Left lung (tissue), 10 donors: ENCODE data around the gene KIRREL3. TPM values are rescaled to one million over a fixed set of nuclear protein-coding genes. Genes with fewer than 3 reads are reported as not detected.

ENCODE experiments used
- ATAC-seq: fragments of 200-7000 bp; cut with Tn5 transposase; one replicate; pipeline ENCODE4 v1.9.1; 2020; ENCODE audit warnings: moderate library complexity
- DNase-seq, 4 donors: peaks; one replicate each; pipeline ENCODE4 v3.0.0-alpha.2; 2013 to 2020
- H3K27ac ChIP-seq, 2 donors: fragments of 200-600 bp; sonication (generic) in 1 of 2; one replicate each; pipeline versions ENCODE4 v1.5.0 to v1.8.0; 2020 to 2021
- H3K27me3 ChIP-seq, 2 donors: fragments of 200-600 bp; sonication (generic) in 1 of 2; one replicate each; pipeline versions ENCODE4 v1.5.0 to v1.8.0; 2020 to 2021
- H3K36me3 ChIP-seq, 2 donors: fragments of 200-600 bp; sonication (generic) in 1 of 2; one replicate each; pipeline versions ENCODE4 v1.5.0 to v1.8.0; 2020 to 2021
- H3K4me1 ChIP-seq, 2 donors: fragments of 200-600 bp; one replicate each; pipeline ENCODE4 v1.8.0; 2021
- H3K4me3 ChIP-seq, 2 donors: fragments of 200-600 bp; sonication (generic) in 1 of 2; one replicate each; pipeline versions ENCODE4 v1.5.0 to v1.8.0; 2020 to 2021; ENCODE audit warnings: mild to moderate bottlenecking in 1 of 2
- H3K9me3 ChIP-seq, 2 donors: fragments of 200-600 bp; sonication (generic) in 1 of 2; one replicate each; pipeline versions ENCODE4 v1.5.0 to v1.8.0; 2020 to 2021
- CTCF ChIP-seq, 2 donors: fragments of 200-600 bp; sonication (generic) in 1 of 2; IDR thresholded peaks; one replicate each; pipeline versions ENCODE4 v1.5.0 to v1.8.0; 2021; ENCODE audit warnings: antibody characterized with exemption in 2 of 2
- intact Hi-C, 2 donors: fragments of 100-400 bp; cut with DNase I; formaldehyde crosslinking; loops; one replicate each; pipeline versions ENCODE4 v1.11.2 to v1.14.2; 2022
- polyA plus RNA-seq, 6 donors: library from polyadenylated mRNA; unstranded; fragments of 120-200 nt; gene quantifications; one replicate each; pipeline ENCODE4 v1.2.1, GENCODE V29; 2013; ENCODE audit not compliant: insufficient read length in 6 of 6
- total RNA-seq, 2 donors: library from RNA; stranded (reverse); fragmentation: NEBNext Ultra II Directional; extraction: Animal tissue kit (Norgen Biotek cat#: 25700); gene quantifications; one replicate each; pipeline ENCODE4 v1.2.1, GENCODE V29; 2021
- donor health status: DM: no; HTN: yes; CAD: no.
- donor health status: DM: no; HTN: no; CAD: no.

Gene KIRREL3
- total and polyA plus RNA-seq, 8 donors, result 1.6 to 2.5 (median 2.0) TPM; not detected in 2

- Histone ChIP-seq H3K9me3 (no peaks in the 10 kb centered on the region), H3K27ac (no peak overlapping the region), H3K36me3 (peaks cover 0 to 30% of the 10 kb centered on the region in 2 donors), H3K4me1 (peaks cover 0 to 10% of the 10 kb centered on the region in 2 donors), H3K4me3 (no peak overlapping the region), H3K27me3 (no peaks in the 10 kb centered on the region)
- TF ChIP-seq CTCF (IDR thresholded peaks at IDR 0.05), result no peak
- intact Hi-C loops, result no loop called here
- DNase-seq, result no peak
- ATAC-seq, result no peak
Observed at GRCh38 chr11:126407682-126408288, 592.8 kb downstream of the KIRREL3 start.

- H3K4me1 ChIP-seq, result peaks cover 0 to 10% of the 10 kb centered on the region in 2 donors
- intact Hi-C loops, result no loop called here
- ATAC-seq (no peak), DNase-seq (no peak)
- no peak overlapping the region for H3K27ac ChIP-seq
- H3K36me3 ChIP-seq, result peaks cover 0 to 30% of the 10 kb centered on the region in 2 donors
- H3K9me3 ChIP-seq, result no peaks in the 10 kb centered on the region
- TF ChIP-seq CTCF (IDR thresholded peaks at IDR 0.05), result no peak
- no peak overlapping the region for H3K4me3 ChIP-seq
- H3K27me3 ChIP-seq, result no peaks in the 10 kb centered on the region
Observed at GRCh38 chr11:126407101-126407521, 593.5 kb downstream of the KIRREL3 start.

- H3K4me1 ChIP-seq, result peaks cover 0 to 6% of the 10 kb centered on the region in 2 donors
- H3K36me3 ChIP-seq, result peaks cover 0 to 30% of the 10 kb centered on the region in 2 donors
- H3K9me3 ChIP-seq, result no peaks in the 10 kb centered on the region
- no peak overlapping the region for H3K4me3 ChIP-seq
- ATAC-seq, result no peak
- no peak overlapping the region for H3K27ac ChIP-seq
- TF ChIP-seq CTCF (IDR thresholded peaks at IDR 0.05), result no peak
- H3K27me3 ChIP-seq, result no peaks in the 10 kb centered on the region
- no peak for DNase-seq
- intact Hi-C loops, result no loop called here
Observed at GRCh38 chr11:126406368-126406767, 594.2 kb downstream of the KIRREL3 start.

GRCh38 chr11:126405906-126406305, 594.7 kb downstream of the KIRREL3 start:
- DNase-seq (no peak), ATAC-seq (peak; percentile 56)
- intact Hi-C loops, result no loop called here
- peaks cover 0 to 30% of the 10 kb centered on the region in 2 donors for H3K36me3 ChIP-seq
- H3K9me3 ChIP-seq, result no peaks in the 10 kb centered on the region
- peaks cover 0 to under 1% of the 10 kb centered on the region in 2 donors for H3K4me1 ChIP-seq
- no peak overlapping the region for H3K4me3 ChIP-seq
- no peaks in the 10 kb centered on the region for H3K27me3 ChIP-seq
- peak overlapping the region in 1 of 2 donors; percentile 7 for H3K27ac ChIP-seq
- no peak for TF ChIP-seq CTCF (IDR thresholded peaks at IDR 0.05)

- peak in 1 of 4 donors; percentile 55 for DNase-seq
- peaks cover 0 to 30% of the 10 kb centered on the region in 2 donors for H3K36me3 ChIP-seq
- H3K27me3 ChIP-seq, result no peaks in the 10 kb centered on the region
- H3K4me1 ChIP-seq, result no peaks in the 10 kb centered on the region
- H3K27ac ChIP-seq, result peak overlapping the region in 1 of 2 donors; percentile 7
- no peak overlapping the region for H3K4me3 ChIP-seq
- intact Hi-C loops, result no loop called here
- no peak for TF ChIP-seq CTCF (IDR thresholded peaks at IDR 0.05)
- H3K9me3 ChIP-seq, result no peaks in the 10 kb centered on the region
- ATAC-seq, result peak; percentile 88
Observed at GRCh38 chr11:126405374-126405773, 595.2 kb downstream of the KIRREL3 start.
